T-helper 1 cell treated with Interleukin-12 subunit alpha and Interleukin-12 subunit beta and Interleukin-4 antibody, amounts not matched to agents 30 μg/mL and 1 μg/mL, for 36 hours (primary cell): ENCODE data around the gene C12orf75.
"Not testable (repeated sequence)": the region's sequence is repeated elsewhere in the genome, so short reads cannot be mapped to it uniquely, and the experiment has no call there.

ENCODE experiments used
- H3K27ac Mint-ChIP-seq: one replicate; pipeline ENCODE4 v1.8.0; 2021; ENCODE audit warnings: mild to moderate bottlenecking, mixed read lengths
- H3K27me3 Mint-ChIP-seq: one replicate; pipeline ENCODE4 v1.8.0; 2021; ENCODE audit warnings: low read depth, mixed read lengths
- H3K36me3 Mint-ChIP-seq: one replicate; pipeline ENCODE4 v1.8.0; 2021; ENCODE audit warnings: low read depth, mixed read lengths
- H3K4me1 Mint-ChIP-seq: one replicate; pipeline ENCODE4 v1.8.0; 2021; ENCODE audit warnings: low read depth, mixed read lengths
- H3K4me3 Mint-ChIP-seq: one replicate; pipeline ENCODE4 v1.8.0; 2021; ENCODE audit warnings: mild to moderate bottlenecking, moderate library complexity, mixed read lengths
- H3K9me3 Mint-ChIP-seq: one replicate; pipeline ENCODE4 v1.8.0; 2021; ENCODE audit warnings: mixed read lengths

C12orf75 gene

GRCh38 chr12:105300883-105301282, 29.6 kb upstream of the C12orf75 start:
- no peaks in the 10 kb centered on the region for H3K27me3 Mint-ChIP-seq
- H3K4me3 Mint-ChIP-seq = no peak overlapping the region
- peaks cover 44% of the 10 kb centered on the region for H3K9me3 Mint-ChIP-seq
- peaks cover 33% of the 10 kb centered on the region for H3K36me3 Mint-ChIP-seq
- no peaks in the 10 kb centered on the region for H3K4me1 Mint-ChIP-seq
- H3K27ac Mint-ChIP-seq = no peak overlapping the region

GRCh38 chr12:105301696-105302095, 28.8 kb upstream of the C12orf75 start:
- Mint-ChIP-seq H3K4me3 (no peak overlapping the region), H3K9me3 (peaks cover 44% of the 10 kb centered on the region), H3K27ac (no peak overlapping the region), H3K4me1 (no peaks in the 10 kb centered on the region), H3K27me3 (no peaks in the 10 kb centered on the region), H3K36me3 (peaks cover 30% of the 10 kb centered on the region)

GRCh38 chr12:105302986-105303385, 27.5 kb upstream of the C12orf75 start:
- not testable (repeated sequence) for H3K27me3 Mint-ChIP-seq, H3K27ac Mint-ChIP-seq, H3K4me1 Mint-ChIP-seq, H3K4me3 Mint-ChIP-seq
- peaks cover 36% of the 10 kb centered on the region for H3K36me3 Mint-ChIP-seq
- H3K9me3 Mint-ChIP-seq = peaks cover 38% of the 10 kb centered on the region

GRCh38 chr12:105304626-105305025, 25.9 kb upstream of the C12orf75 start:
- not testable (repeated sequence) for H3K4me3 Mint-ChIP-seq

GRCh38 chr12:105307601-105308314, 22.7 kb upstream of the C12orf75 start:
- H3K9me3 Mint-ChIP-seq = peaks cover 27% of the 10 kb centered on the region

More at GRCh38 chr12:105304626-105305025, 25.9 kb upstream of the C12orf75 start:
- Mint-ChIP-seq H3K9me3 (peaks cover 36% of the 10 kb centered on the region), H3K36me3 (peaks cover 40% of the 10 kb centered on the region)
- H3K27ac Mint-ChIP-seq, H3K27me3 Mint-ChIP-seq, H3K4me1 Mint-ChIP-seq: not testable (repeated sequence)

GRCh38 chr12:105308839-105309238, 21.7 kb upstream of the C12orf75 start:
- not testable (repeated sequence) for H3K4me1 Mint-ChIP-seq, H3K4me3 Mint-ChIP-seq, H3K27me3 Mint-ChIP-seq, H3K27ac Mint-ChIP-seq
- Mint-ChIP-seq H3K9me3 (peaks cover 36% of the 10 kb centered on the region), H3K36me3 (peaks cover 42% of the 10 kb centered on the region)

More at GRCh38 chr12:105307601-105308314, 22.7 kb upstream of the C12orf75 start:
- not testable (repeated sequence) for H3K4me3 Mint-ChIP-seq, H3K27ac Mint-ChIP-seq, H3K27me3 Mint-ChIP-seq, H3K4me1 Mint-ChIP-seq
- peaks cover 43% of the 10 kb centered on the region for H3K36me3 Mint-ChIP-seq

GRCh38 chr12:105309384-105309783, 21.1 kb upstream of the C12orf75 start:
- not testable (repeated sequence) for H3K27ac Mint-ChIP-seq, H3K27me3 Mint-ChIP-seq, H3K4me3 Mint-ChIP-seq, H3K4me1 Mint-ChIP-seq
- Mint-ChIP-seq H3K36me3 (peaks cover 43% of the 10 kb centered on the region), H3K9me3 (peaks cover 41% of the 10 kb centered on the region)

GRCh38 chr12:105310476-105311085, 19.9 kb upstream of the C12orf75 start:
- H3K9me3 Mint-ChIP-seq = peaks cover 41% of the 10 kb centered on the region
- not testable (repeated sequence) for H3K4me3 Mint-ChIP-seq, H3K27ac Mint-ChIP-seq, H3K27me3 Mint-ChIP-seq, H3K4me1 Mint-ChIP-seq
- H3K36me3 Mint-ChIP-seq = peaks cover 45% of the 10 kb centered on the region

- not testable (repeated sequence) for H3K27ac Mint-ChIP-seq, H3K4me1 Mint-ChIP-seq, H3K4me3 Mint-ChIP-seq, H3K27me3 Mint-ChIP-seq
- Mint-ChIP-seq H3K9me3 (peaks cover 41% of the 10 kb centered on the region), H3K36me3 (peaks cover 44% of the 10 kb centered on the region)
Measured at GRCh38 chr12:105311936-105312335, 18.6 kb upstream of the C12orf75 start.

- not testable (repeated sequence) for H3K4me1 Mint-ChIP-seq, H3K27ac Mint-ChIP-seq, H3K27me3 Mint-ChIP-seq, H3K4me3 Mint-ChIP-seq
- Mint-ChIP-seq H3K36me3 (peaks cover 34% of the 10 kb centered on the region), H3K9me3 (peaks cover 33% of the 10 kb centered on the region)
Measured at GRCh38 chr12:105313755-105314154, 16.7 kb upstream of the C12orf75 start.

- Mint-ChIP-seq H3K27me3 (no peaks in the 10 kb centered on the region), H3K4me3 (no peak overlapping the region), H3K9me3 (peaks cover 24% of the 10 kb centered on the region), H3K36me3 (peaks cover 31% of the 10 kb centered on the region), H3K27ac (no peak overlapping the region), H3K4me1 (peaks cover 16% of the 10 kb centered on the region)
Measured at GRCh38 chr12:105315130-105315529, 15.4 kb upstream of the C12orf75 start.

GRCh38 chr12:105315726-105316125, 14.8 kb upstream of the C12orf75 start:
- no peak overlapping the region for H3K4me3 Mint-ChIP-seq
- H3K4me1 Mint-ChIP-seq = peaks cover 18% of the 10 kb centered on the region
- H3K36me3 Mint-ChIP-seq = peaks cover 30% of the 10 kb centered on the region
- H3K27ac Mint-ChIP-seq = no peak overlapping the region
- H3K9me3 Mint-ChIP-seq = peaks cover 24% of the 10 kb centered on the region
- no peaks in the 10 kb centered on the region for H3K27me3 Mint-ChIP-seq

- peaks cover 15% of the 10 kb centered on the region for H3K9me3 Mint-ChIP-seq
- peaks cover 25% of the 10 kb centered on the region for H3K4me1 Mint-ChIP-seq
- H3K27me3 Mint-ChIP-seq = no peaks in the 10 kb centered on the region
- no peak overlapping the region for H3K4me3 Mint-ChIP-seq
- H3K36me3 Mint-ChIP-seq = peaks cover 29% of the 10 kb centered on the region
- no peak overlapping the region for H3K27ac Mint-ChIP-seq
Measured at GRCh38 chr12:105316931-105317852, 13.3 kb upstream of the C12orf75 start.

- Mint-ChIP-seq H3K4me1 (peaks cover 26% of the 10 kb centered on the region), H3K36me3 (peaks cover 24% of the 10 kb centered on the region), H3K27me3 (no peaks in the 10 kb centered on the region), H3K9me3 (peaks cover 11% of the 10 kb centered on the region), H3K4me3 (no peak overlapping the region), H3K27ac (peak overlapping the region; percentile 47)
Measured at GRCh38 chr12:105317942-105318621, 12.4 kb upstream of the C12orf75 start.
